Activated B cell treated with CpG ODN at 0.5 μM for 24 hours (primary cell): ENCODE results near the gene RHPN2. TPM values are rescaled to one million over a fixed set of nuclear protein-coding genes. Genes with fewer than 3 reads are reported as not detected.
"Not testable (repeated sequence)": the region's sequence is repeated elsewhere in the genome, so short reads cannot be mapped to it uniquely, and the experiment has no call there.

Source experiments
- ATAC-seq: fragments of 200-7000 bp; cut with Tn5 transposase; one replicate; pipeline ENCODE4 v1.10.0; 2021; ENCODE audit warnings: low read depth, mild to moderate bottlenecking, moderate library complexity
- CTCF ChIA-PET: fragments of 350-600 bp; sonication (Branson Sonifier 250); formaldehyde crosslinking; loops from one replicate; lab custom pipeline; 2021; ENCODE audit warnings: antibody characterized with exemption; lab: Charles Lee
- POLR2A ChIA-PET: fragments of 350-600 bp; sonication (Branson Sonifier 250); formaldehyde crosslinking; loops from one replicate; lab custom pipeline; 2021; ENCODE audit warnings: antibody characterized with exemption; lab: Charles Lee
- DNase-seq: peaks from one replicate; pipeline ENCODE4 v3.0.0; 2022
- H3K27ac Mint-ChIP-seq: one replicate; pipeline ENCODE4 v1.8.0; 2020; ENCODE audit warnings: mixed read lengths
- H3K27me3 Mint-ChIP-seq: one replicate; pipeline ENCODE4 v1.8.0; 2021; ENCODE audit warnings: mixed read lengths
- H3K36me3 Mint-ChIP-seq: one replicate; pipeline ENCODE4 v1.8.0; 2021; ENCODE audit warnings: low read depth, mixed read lengths
- H3K4me1 Mint-ChIP-seq: one replicate; pipeline ENCODE4 v1.8.0; 2021; ENCODE audit warnings: mixed read lengths
- H3K4me3 Mint-ChIP-seq: one replicate; pipeline ENCODE4 v1.8.0; 2020; ENCODE audit warnings: mild to moderate bottlenecking, mixed read lengths
- H3K9me3 Mint-ChIP-seq: one replicate; pipeline ENCODE4 v1.8.0; 2020; ENCODE audit warnings: mixed read lengths
- intact Hi-C: fragments of 100-400 bp; cut with micrococcal nuclease; formaldehyde crosslinking; loops from one replicate; pipeline ENCODE4 v1.15.1; 2024
- total RNA-seq: library from RNA; stranded (reverse); gene quantifications from 2 replicates; pipeline ENCODE4 v1.2.3, GENCODE V29; 2022
- TF ChIP-seq, protein P1 (sequence below): fragments of 200-600 bp; IDR thresholded peaks from one replicate; pipeline ENCODE4 v1.8.0; 2022; ENCODE audit warnings: antibody characterized with exemption, mild to moderate bottlenecking

Gene RHPN2
- total RNA-seq, 1 donor from 2014 or later = 1.7 TPM

GRCh38 chr19:33035461-33035860 is 29.2 kb downstream of the RHPN2 start:
- CTCF ChIA-PET = no interaction called here
- peaks cover 10% of the 10 kb centered on the region for H3K4me1 Mint-ChIP-seq
- TF ChIP-seq, protein P1, sequence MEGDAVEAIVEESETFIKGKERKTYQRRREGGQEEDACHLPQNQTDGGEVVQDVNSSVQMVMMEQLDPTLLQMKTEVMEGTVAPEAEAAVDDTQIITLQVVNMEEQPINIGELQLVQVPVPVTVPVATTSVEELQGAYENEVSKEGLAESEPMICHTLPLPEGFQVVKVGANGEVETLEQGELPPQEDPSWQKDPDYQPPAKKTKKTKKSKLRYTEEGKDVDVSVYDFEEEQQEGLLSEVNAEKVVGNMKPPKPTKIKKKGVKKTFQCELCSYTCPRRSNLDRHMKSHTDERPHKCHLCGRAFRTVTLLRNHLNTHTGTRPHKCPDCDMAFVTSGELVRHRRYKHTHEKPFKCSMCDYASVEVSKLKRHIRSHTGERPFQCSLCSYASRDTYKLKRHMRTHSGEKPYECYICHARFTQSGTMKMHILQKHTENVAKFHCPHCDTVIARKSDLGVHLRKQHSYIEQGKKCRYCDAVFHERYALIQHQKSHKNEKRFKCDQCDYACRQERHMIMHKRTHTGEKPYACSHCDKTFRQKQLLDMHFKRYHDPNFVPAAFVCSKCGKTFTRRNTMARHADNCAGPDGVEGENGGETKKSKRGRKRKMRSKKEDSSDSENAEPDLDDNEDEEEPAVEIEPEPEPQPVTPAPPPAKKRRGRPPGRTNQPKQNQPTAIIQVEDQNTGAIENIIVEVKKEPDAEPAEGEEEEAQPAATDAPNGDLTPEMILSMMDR = no peak
- H3K4me3 Mint-ChIP-seq = no peak overlapping the region
- H3K36me3 Mint-ChIP-seq = no peaks in the 10 kb centered on the region
- ATAC-seq (no peak), DNase-seq (no peak)
- no peak overlapping the region for H3K27ac Mint-ChIP-seq
- intact Hi-C loops = no loop called here
- no peaks in the 10 kb centered on the region for H3K9me3 Mint-ChIP-seq
- POLR2A ChIA-PET = no interaction called here
- no peaks in the 10 kb centered on the region for H3K27me3 Mint-ChIP-seq

GRCh38 chr19:33032218-33032781 is 32.4 kb downstream of the RHPN2 start:
- H3K27me3 Mint-ChIP-seq = no peaks in the 10 kb centered on the region
- DNase-seq (no peak), ATAC-seq (no peak)
- H3K4me1 Mint-ChIP-seq = peaks cover 3% of the 10 kb centered on the region
- TF ChIP-seq, protein P1 = no peak
- no peak overlapping the region for H3K4me3 Mint-ChIP-seq
- POLR2A ChIA-PET = no interaction called here
- H3K27ac Mint-ChIP-seq = no peak overlapping the region
- intact Hi-C loops = no loop called here
- H3K9me3 Mint-ChIP-seq = peaks cover 7% of the 10 kb centered on the region
- CTCF ChIA-PET = no interaction called here
- no peaks in the 10 kb centered on the region for H3K36me3 Mint-ChIP-seq

DNA sequence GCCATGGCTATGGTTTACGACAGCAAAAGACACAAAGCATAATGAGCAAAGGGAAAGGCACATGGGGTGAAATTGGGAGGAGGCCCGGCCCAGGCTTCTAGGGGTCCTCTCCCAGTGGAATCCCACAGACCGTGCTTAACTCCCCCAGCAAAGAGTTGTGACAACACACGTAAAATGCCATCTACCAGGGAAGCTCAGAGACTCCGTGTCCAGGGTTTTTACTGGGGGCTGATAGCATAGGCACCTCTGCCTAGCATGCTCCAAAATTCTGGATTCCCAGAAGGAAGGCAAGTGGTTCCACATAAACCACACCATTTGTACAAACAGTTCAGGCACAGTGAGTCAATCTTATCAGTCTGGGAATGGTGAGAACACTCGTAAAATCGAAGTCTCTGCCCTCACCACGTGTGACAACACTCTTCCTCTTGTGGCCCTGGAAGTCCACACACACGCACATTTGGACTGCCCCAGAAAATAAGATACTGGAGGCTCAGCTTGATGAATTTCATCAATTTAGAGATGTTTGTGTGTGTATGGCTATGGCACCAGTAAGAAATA is 34.9 kb downstream of the RHPN2 start:
- Mint-ChIP-seq H3K36me3 (peaks cover 11% of the 10 kb centered on the region), H3K4me1 (no peaks in the 10 kb centered on the region), H3K27ac (no peak overlapping the region), H3K9me3 (peaks cover 7% of the 10 kb centered on the region), H3K4me3 (no peak overlapping the region), H3K27me3 (no peaks in the 10 kb centered on the region)
- ATAC-seq (no peak), DNase-seq (no peak)
- ChIA-PET CTCF (no interaction called here), POLR2A (no interaction called here)
- TF ChIP-seq, protein P1 = no peak
- intact Hi-C loops = no loop called here

- H3K27ac Mint-ChIP-seq, intact Hi-C loops, H3K4me1 Mint-ChIP-seq, POLR2A ChIA-PET, CTCF ChIA-PET, H3K27me3 Mint-ChIP-seq, DNase-seq, ATAC-seq, H3K4me3 Mint-ChIP-seq, H3K9me3 Mint-ChIP-seq: not testable (repeated sequence)
- H3K36me3 Mint-ChIP-seq = peaks cover 12% of the 10 kb centered on the region
Observed at GRCh38 chr19:33026602-33027001, 38.1 kb downstream of the RHPN2 start.

- H3K27ac Mint-ChIP-seq, H3K4me3 Mint-ChIP-seq, DNase-seq, POLR2A ChIA-PET, H3K9me3 Mint-ChIP-seq, CTCF ChIA-PET, intact Hi-C loops, H3K27me3 Mint-ChIP-seq, H3K4me1 Mint-ChIP-seq, ATAC-seq: not testable (repeated sequence)
- H3K36me3 Mint-ChIP-seq = peaks cover 12% of the 10 kb centered on the region
Observed at GRCh38 chr19:33025468-33026238, 39.0 kb downstream of the RHPN2 start.

DNA sequence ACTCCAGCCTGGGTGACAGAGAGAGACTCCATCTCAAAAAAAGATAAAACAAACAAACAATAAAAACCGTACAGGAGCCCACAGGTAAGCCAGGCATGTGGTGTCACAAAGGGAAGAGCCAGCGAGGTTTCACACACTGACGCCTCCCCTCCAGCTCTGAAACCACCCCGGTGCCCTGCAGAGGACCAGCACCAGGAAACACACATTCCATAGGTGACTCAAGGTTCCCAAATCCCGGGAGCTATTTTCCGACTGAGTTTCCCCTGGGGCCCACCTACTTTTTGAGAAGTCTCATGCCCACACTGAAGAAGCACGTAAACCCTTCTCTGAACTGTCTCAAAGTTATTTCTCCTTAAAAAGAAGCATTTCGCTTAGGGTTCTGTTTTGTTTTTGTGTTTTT is 40.3 kb downstream of the RHPN2 start:
- DNase-seq = no peak
- Mint-ChIP-seq H3K27ac (no peak overlapping the region), H3K4me3 (no peak overlapping the region), H3K27me3 (no peaks in the 10 kb centered on the region), H3K4me1 (no peaks in the 10 kb centered on the region), H3K9me3 (peaks cover 2% of the 10 kb centered on the region), H3K36me3 (peaks cover 12% of the 10 kb centered on the region)
- ChIA-PET CTCF (no interaction called here), POLR2A (no interaction called here)
- TF ChIP-seq, protein P1 = no peak
- no peak for ATAC-seq
- intact Hi-C loops = no loop called here
